HFFc6 (cell line): Measurements from ENCODE around the gene DCAF10. TPM values are rescaled to one million over a fixed set of nuclear protein-coding genes. Genes with fewer than 3 reads are reported as not detected.
A peak's percentile ranks its signal among the peaks of the same experiment; 100 is the strongest.
"Not testable (repeated sequence)": the region's sequence is repeated elsewhere in the genome, so short reads cannot be mapped to it uniquely, and the experiment has no call there.

Experiments
- DNase-seq: peaks from one replicate; pipeline ENCODE4 v3.0.0-alpha.2; 2018
- H3K27ac Mint-ChIP-seq: 2 replicates; pipeline ENCODE4 v1.8.0; 2020; ENCODE audit warnings: mild to moderate bottlenecking, mixed read lengths
- H3K27me3 Mint-ChIP-seq: 2 replicates; pipeline ENCODE4 v1.8.0; 2021; ENCODE audit warnings: mild to moderate bottlenecking, moderate library complexity, mixed read lengths; ENCODE audit not compliant: insufficient read depth
- H3K36me3 Mint-ChIP-seq: 2 replicates; pipeline ENCODE4 v1.8.0; 2021; ENCODE audit warnings: low read depth, mixed read lengths
- H3K4me1 Mint-ChIP-seq: 2 replicates; pipeline ENCODE4 v1.8.0; 2020; ENCODE audit warnings: low read depth, mixed read lengths
- H3K4me3 Mint-ChIP-seq: 2 replicates; pipeline ENCODE4 v1.8.0; 2020; ENCODE audit warnings: mild to moderate bottlenecking, moderate library complexity, mixed read lengths
- H3K9me3 Mint-ChIP-seq: 2 replicates; pipeline ENCODE4 v1.8.0; 2020; ENCODE audit warnings: mild to moderate bottlenecking, mixed read lengths
- total RNA-seq, 6 experiments: library from RNA; stranded (reverse); fragmentation: NEBNext Ultra II Directional; extraction: Animal tissue kit (Norgen Biotek cat#: 25700); gene quantifications; 2 replicates in 1 of 6; 3 replicates in 5 of 6; pipeline ENCODE4 v1.2.3, GENCODE V29; 2021
- TF ChIP-seq, protein P1 (sequence below): fragments of 200-600 bp; sonication (generic); IDR thresholded peaks from 2 replicates; pipeline ENCODE4 v1.5.0; 2021; ENCODE audit warnings: antibody characterized with exemption, mild to moderate bottlenecking

The DCAF10 gene
- total RNA-seq, 6 experiments from 2014 or later, result 18.3 to 26.5 (median 23.1) TPM

DNA sequence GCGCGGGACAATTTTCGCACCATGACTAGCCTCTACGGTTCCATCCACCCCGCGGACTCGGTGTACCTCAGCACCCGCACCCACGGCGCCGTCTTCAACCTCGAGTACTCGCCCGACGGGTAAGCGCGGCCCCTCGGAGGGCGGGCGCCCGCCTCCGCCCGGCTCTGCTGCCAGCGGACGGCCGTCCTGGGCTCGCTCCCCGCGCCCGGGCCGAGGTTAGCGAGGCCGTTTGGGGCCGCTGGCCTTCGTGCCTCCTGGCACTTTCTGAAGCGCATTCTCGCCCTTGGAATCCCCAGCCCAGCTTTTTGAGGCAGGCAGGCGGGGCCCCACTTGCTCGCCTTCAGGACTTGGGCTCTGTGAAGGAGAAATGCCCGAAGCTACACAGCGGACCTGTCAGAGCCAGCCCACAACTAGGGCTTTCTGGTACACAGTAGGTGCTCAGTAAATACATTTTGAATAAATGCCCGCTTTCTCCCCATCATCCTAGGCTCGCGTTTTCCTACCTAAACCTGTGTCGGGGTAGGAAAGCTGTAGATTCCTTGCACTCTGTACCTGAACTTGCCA lies 772 bp downstream of the DCAF10 start:
- TF ChIP-seq, protein P1, sequence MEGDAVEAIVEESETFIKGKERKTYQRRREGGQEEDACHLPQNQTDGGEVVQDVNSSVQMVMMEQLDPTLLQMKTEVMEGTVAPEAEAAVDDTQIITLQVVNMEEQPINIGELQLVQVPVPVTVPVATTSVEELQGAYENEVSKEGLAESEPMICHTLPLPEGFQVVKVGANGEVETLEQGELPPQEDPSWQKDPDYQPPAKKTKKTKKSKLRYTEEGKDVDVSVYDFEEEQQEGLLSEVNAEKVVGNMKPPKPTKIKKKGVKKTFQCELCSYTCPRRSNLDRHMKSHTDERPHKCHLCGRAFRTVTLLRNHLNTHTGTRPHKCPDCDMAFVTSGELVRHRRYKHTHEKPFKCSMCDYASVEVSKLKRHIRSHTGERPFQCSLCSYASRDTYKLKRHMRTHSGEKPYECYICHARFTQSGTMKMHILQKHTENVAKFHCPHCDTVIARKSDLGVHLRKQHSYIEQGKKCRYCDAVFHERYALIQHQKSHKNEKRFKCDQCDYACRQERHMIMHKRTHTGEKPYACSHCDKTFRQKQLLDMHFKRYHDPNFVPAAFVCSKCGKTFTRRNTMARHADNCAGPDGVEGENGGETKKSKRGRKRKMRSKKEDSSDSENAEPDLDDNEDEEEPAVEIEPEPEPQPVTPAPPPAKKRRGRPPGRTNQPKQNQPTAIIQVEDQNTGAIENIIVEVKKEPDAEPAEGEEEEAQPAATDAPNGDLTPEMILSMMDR, result no peak
- H3K27ac Mint-ChIP-seq, result peak overlapping the region; percentile 1
- H3K4me1 Mint-ChIP-seq, result peaks cover 29% of the 10 kb centered on the region
- H3K4me3 Mint-ChIP-seq, result peak overlapping the region; percentile 81
- no peaks in the 10 kb centered on the region for H3K36me3 Mint-ChIP-seq
- peak; percentile 10 for DNase-seq
- H3K27me3 Mint-ChIP-seq, result no peaks in the 10 kb centered on the region; the same call in 1 of the 2 replicates
- H3K9me3 Mint-ChIP-seq, result no peaks in the 10 kb centered on the region

DNA sequence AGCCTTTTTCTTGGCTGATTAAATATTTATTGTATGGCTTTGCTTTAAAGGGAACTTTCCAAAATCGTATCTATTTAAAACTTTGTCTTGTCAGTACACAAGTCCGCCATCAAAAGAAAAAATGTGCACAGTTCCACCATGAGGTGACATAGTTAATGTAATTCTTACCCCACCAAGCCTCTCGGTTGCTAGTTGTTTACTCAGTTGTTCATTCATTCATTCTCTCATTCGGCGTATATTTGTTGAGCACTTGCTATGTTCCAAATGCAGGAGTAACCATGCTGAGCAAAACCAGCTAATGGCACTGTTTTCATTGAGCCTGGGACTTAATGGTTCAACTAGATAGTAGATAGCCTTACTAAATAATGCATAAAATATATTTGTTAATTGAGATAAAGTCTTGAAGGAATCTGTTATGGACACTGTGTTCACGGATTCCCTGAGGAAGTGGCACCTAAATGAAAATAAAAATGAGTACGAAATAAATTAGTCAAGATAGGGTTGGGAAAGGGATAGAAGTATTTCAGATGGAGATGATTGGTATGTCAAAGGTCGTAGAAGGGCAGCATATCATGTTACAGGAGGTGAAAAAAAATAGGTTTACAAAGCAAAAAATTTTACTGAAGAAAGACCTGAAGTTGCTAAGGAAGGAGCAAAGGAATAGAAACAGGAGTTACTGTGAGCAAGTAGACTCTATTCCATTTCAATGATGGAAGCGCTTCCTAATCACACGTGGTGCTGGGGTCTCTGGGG lies 1.5 kb downstream of the DCAF10 start:
- peak overlapping the region; percentile 1 for H3K27ac Mint-ChIP-seq
- no peaks in the 10 kb centered on the region for H3K36me3 Mint-ChIP-seq
- peaks cover 29% of the 10 kb centered on the region for H3K4me1 Mint-ChIP-seq
- DNase-seq, result no peak
- TF ChIP-seq, protein P1, result no peak
- H3K27me3 Mint-ChIP-seq, result no peaks in the 10 kb centered on the region; the same call in 1 of the 2 replicates
- no peaks in the 10 kb centered on the region for H3K9me3 Mint-ChIP-seq
- peak overlapping the region; percentile 81 for H3K4me3 Mint-ChIP-seq

DNA sequence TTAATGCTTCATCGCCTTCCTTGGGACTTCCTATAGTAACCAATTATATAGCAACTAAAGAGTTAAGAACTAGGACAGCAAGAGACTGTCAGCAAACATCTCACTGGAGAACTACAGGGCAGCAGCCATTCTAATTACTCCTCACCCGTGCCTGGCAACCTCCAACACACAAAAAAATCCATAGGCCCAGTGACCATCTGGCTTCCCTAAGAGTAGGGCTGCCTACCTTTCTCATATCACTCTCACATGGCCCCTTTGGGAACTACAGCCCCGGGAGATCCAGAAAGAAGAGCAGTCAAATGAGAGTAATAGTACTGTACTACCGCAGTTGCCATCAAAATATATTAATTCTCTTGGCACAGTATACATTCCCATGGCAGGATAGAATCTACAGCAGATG lies 5.7 kb downstream of the DCAF10 start:
- Mint-ChIP-seq H3K9me3 (no peaks in the 10 kb centered on the region), H3K36me3 (peaks cover 1% of the 10 kb centered on the region; the same call in 1 of the 2 replicates), H3K27me3 (no peaks in the 10 kb centered on the region; the same call in 1 of the 2 replicates), H3K4me1 (peaks cover 22% of the 10 kb centered on the region), H3K27ac (no peak overlapping the region), H3K4me3 (no peak overlapping the region)
- TF ChIP-seq, protein P1, result no peak
- DNase-seq, result no peak

DNA sequence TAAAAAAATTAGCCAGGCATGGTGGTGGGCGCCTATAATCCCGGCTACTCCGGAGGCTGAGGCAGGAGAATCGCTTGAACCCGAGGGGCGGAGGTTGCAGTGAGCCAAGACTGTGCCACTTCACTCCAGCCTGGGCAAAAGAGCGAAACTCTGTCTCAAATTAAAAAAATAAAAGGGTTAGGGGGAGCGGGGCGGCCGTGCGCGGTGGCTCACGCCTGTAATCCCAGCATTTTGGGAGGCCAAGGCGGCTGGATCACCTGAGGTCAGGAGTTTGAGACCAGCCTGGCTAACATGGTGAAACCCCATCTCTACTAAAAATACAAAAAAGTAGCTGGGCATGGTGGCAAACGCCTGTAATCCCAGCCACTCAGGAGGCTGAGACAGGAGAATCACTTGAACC lies 9.1 kb downstream of the DCAF10 start:
- not testable (repeated sequence) for H3K27ac Mint-ChIP-seq, DNase-seq, H3K9me3 Mint-ChIP-seq, H3K4me3 Mint-ChIP-seq, H3K27me3 Mint-ChIP-seq
- peaks cover 12% of the 10 kb centered on the region; the same call in 1 of the 2 replicates for H3K36me3 Mint-ChIP-seq
- H3K4me1 Mint-ChIP-seq, result peaks cover 12% of the 10 kb centered on the region; the same call in 1 of the 2 replicates

DNA sequence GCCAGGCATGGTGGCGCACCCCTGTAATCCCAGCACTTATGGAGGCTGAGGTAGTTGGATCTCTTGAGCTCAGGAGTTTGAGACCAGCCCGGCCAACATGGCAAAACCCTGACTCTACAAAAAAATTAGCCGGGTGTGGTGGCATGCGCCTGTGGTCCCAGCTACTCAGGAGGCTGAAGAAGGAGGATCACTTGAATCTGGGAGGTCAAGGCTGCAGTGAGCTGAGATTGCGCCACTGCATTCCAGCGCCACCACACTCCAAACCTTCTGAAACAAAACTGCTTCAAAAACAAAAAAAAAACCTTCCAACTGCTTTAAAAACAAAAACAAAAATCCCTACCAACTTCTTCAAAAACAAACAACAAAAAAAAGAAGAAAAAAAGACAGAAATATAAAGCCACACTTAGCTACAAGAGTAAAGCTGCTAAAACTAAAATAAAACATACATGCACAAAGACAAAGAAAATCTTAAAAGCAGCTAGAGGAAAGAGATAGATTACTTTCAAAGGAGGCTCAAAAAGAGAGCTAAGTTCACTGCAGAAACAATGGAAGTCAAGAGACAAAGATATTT lies 11.4 kb downstream of the DCAF10 start:
- H3K36me3 Mint-ChIP-seq, result peaks cover 12% of the 10 kb centered on the region; the same call in 1 of the 2 replicates
- peak overlapping the region; percentile 0; the same call in 1 of the 2 replicates for H3K27ac Mint-ChIP-seq
- TF ChIP-seq, protein P1, result no peak
- DNase-seq, result no peak
- H3K9me3 Mint-ChIP-seq, result no peaks in the 10 kb centered on the region
- H3K4me1 Mint-ChIP-seq, result peaks cover 12% of the 10 kb centered on the region; the same call in 1 of the 2 replicates
- H3K4me3 Mint-ChIP-seq, result no peak overlapping the region
- no peaks in the 10 kb centered on the region; the same call in 1 of the 2 replicates for H3K27me3 Mint-ChIP-seq
